Measurements from ENCODE around the gene UBE2J2. TPM values are rescaled to one million over a fixed set of nuclear protein-coding genes. Genes with fewer than 3 reads are reported as not detected.

The UBE2J2 gene
- total and polyA plus RNA-seq, 2 of the 13 experiments (the other 11 are each of a cell fraction or from before 2014, with no cell fraction given), result 25.4 to 29.4 TPM

GRCh38 chr1:1264026-1264425, 9.6 kb downstream of the UBE2J2 start (continued):
- TF ChIP-seq MBNL3 (CRISPR knock-in tag; conservative IDR thresholded peaks at IDR 0.05) (no peak), KDM5B (CRISPR knock-in tag; IDR thresholded peaks at IDR 0.05; ENCODE audit: borderline replicate concordance) (no peak), MTA1 (CRISPR knock-in tag; IDR thresholded peaks at IDR 0.05; ENCODE audit: borderline replicate concordance) (no peak), TBX3 (IDR thresholded peaks at IDR 0.05; ENCODE audit: borderline replicate concordance) (no peak), PBX2 (CRISPR knock-in tag; IDR thresholded peaks at IDR 0.05) (no peak), HMGA1 (CRISPR knock-in tag; conservative IDR thresholded peaks at IDR 0.05) (no peak), MBD4 (IDR thresholded peaks at IDR 0.05; ENCODE audit: borderline replicate concordance, low read length) (no peak)

- intact Hi-C loops (cut with micrococcal nuclease; ENCODE audit: unreplicated experiment), result no loop called here
- POLR2A ChIA-PET, result no interaction called here
- TF ChIP-seq PAXIP1 (CRISPR knock-in tag; conservative IDR thresholded peaks at IDR 0.05) (no peak), MXD4 (CRISPR knock-in tag; IDR thresholded peaks at IDR 0.05) (no peak), CEBPB (IDR thresholded peaks at IDR 0.05; ENCODE audit: borderline replicate concordance, low read depth, low read length) (peak; percentile 81)
- in situ Hi-C loops (cut with HindIII; ENCODE audit: extremely low pct_ligation_motif_present, low pct_unique_long_range_greater_than_20kb), result no loop called here
- H3K4me3 ChIP-seq (replicated peaks in 1 of 3; ENCODE audit: insufficient read depth in 1 of 3, low read depth in 2 of 3, low read length in 3 of 3), result no peak overlapping the region
- H3K4me2 ChIP-seq (ENCODE audit: low read depth, low read length), result no peak overlapping the region
- WGBS (ENCODE audit: low lambda C conversion rate), result 97% methylated on average over 3 of the region's 8 CpGs
- no peaks in the 10 kb centered on the region for H3K27me3 ChIP-seq (ENCODE audit: control insufficient read depth in 1 of 2, insufficient read depth in 2 of 2, low read length in 2 of 2)
- FAIRE-seq, result no peak
- no peak overlapping the region for H2AFZ ChIP-seq (ENCODE audit: low read length)
- no TSS peak for BruUV-seq (replicated peaks)
- H3K9me3 ChIP-seq (ENCODE audit: low read length), result no peaks in the 10 kb centered on the region
- DNase-seq (ENCODE audit: low spot score), result no peak
- CTCF ChIA-PET (ENCODE audit: low intra/inter-chr PET ratio, low total read pairs), result no interaction called here
- no peak overlapping the region for H3K9ac ChIP-seq (ENCODE audit: insufficient read depth, low read depth, low read length)
- no peak overlapping the region for H3K27ac ChIP-seq (ENCODE audit: extremely low read length, insufficient read depth, low read length)
- no peaks in the 10 kb centered on the region for H4K20me1 ChIP-seq (ENCODE audit: insufficient read depth, low read length)
- H3K4me1 ChIP-seq (ENCODE audit: insufficient read depth, low read length), result no peaks in the 10 kb centered on the region
- H3K36me3 ChIP-seq (replicated peaks in 1 of 2; ENCODE audit: control insufficient read depth in 1 of 2, insufficient read depth in 2 of 2, low read length in 2 of 2), result peaks cover 19 to 65% of the 10 kb centered on the region in 2 experiments
- no peak for ATAC-seq
- no peaks in the 10 kb centered on the region for H3K79me2 ChIP-seq (ENCODE audit: insufficient read depth, low read length)
These were observed 10.9 kb downstream of the UBE2J2 start for GRCh38 chr1:1262758-1263157.

Measured in HepG2 (cell line).